Ishikawa (cell line): ENCODE results near the gene LONRF3.
A peak's percentile ranks its signal among the peaks of the same experiment; 100 is the strongest.

Experiments used
- EP300 ChIP-seq: IDR thresholded peaks from 2 replicates; pipeline ENCODE4 v1.6.1; 2012; ENCODE audit warnings: borderline replicate concordance
- MAX ChIP-seq: IDR thresholded peaks from 2 replicates; pipeline ENCODE4 v1.6.1; 2012
- RAD21 ChIP-seq: IDR thresholded peaks from 2 replicates; pipeline ENCODE4 v1.6.1; 2012; ENCODE audit warnings: low read depth
- REST ChIP-seq: IDR thresholded peaks from 2 replicates; pipeline ENCODE4 v1.6.1; 2012; ENCODE audit warnings: low read depth, mild to moderate bottlenecking

- no peak for TF ChIP-seq EP300
- 0 out of 2 replicates have a peak, but pooled peaks have one; percentile 35 for TF ChIP-seq MAX
- TF ChIP-seq REST = no peak
- no peak for TF ChIP-seq RAD21
Observed at GRCh38 chrX:118974088-118974907, at the start of gene LONRF3.
